ENCODE data around the gene RUFY4.

Gene RUFY4

DNA sequence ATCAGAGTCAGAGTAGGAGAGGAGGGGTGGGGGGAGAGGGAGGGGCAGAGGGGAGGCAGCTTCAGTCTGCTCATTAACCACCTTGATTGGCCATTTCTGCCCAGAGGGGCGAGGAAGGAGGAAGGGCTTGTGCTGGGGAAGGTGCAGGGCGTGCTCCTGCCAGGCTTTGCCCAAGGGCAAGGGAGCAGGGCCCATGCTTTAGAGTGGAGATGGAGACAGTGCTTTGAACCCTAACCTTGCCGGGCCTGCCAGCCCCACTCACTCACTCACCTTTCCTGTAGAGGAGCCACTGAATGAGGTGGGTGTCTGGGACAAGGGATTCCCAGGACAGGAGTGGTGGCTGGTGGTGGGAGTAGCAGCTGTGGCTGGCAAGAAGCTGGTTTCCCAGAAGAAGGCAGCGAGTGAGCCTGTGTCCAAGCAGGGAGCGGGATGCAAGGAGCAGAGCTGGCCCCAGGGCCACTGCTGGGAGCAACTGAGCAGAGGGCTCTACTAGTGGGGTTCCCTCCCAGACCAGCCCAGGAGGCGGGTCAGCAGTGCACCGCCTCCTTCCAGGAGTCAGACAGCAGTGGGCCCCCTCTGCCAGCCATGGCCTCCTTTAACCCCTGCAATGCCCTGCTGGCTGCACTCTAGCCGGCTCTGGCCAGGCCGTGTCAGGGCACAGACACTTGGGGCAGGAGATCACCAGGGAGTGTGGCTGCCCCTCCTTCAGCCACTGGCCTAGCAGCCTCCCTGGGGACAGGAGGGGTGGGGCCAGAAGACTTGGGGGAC, 3.6 kb upstream of the RUFY4 start:
- Mint-ChIP-seq H3K9me3 (no peaks in the 10 kb centered on the region), H3K36me3 (ENCODE audit: low read depth) (no peaks in the 10 kb centered on the region), H3K4me3 (no peak overlapping the region), H3K27me3 (peaks cover 13% of the 10 kb centered on the region), H3K27ac (no peak overlapping the region), H3K4me1 (peaks cover 4% of the 10 kb centered on the region)
- no peak for DNase-seq
- ATAC-seq: no peak

DNA sequence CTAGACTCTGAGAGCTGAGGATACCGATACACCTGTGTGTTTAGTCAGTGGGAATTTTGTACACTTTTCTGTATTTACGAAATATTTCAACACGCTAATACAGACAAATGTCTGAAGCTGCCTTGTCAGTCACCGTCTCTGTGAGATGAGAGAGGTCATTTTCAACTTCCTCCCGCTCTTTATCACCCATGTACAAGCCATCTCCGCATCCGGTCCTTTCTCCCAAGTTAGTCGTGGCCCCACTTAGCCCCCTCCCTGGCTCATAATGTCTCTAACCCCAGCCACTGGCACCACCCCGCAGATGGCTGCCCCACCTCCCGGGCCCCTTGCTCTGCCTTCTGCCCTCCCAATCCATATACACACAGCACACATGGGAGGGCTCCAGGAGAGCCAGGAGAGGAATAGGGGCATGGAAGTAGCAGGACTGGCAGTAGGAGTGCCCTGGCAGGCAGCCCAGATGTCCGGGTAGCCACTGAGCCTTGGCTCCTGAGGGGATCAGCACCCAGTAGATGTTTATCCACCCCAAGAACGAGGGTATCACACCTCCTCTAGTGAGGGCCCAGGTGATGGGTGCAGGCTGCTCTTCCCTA, 2.0 kb upstream of the RUFY4 start:
- no peak for DNase-seq
- H3K4me3 Mint-ChIP-seq: no peak overlapping the region
- H3K9me3 Mint-ChIP-seq: no peaks in the 10 kb centered on the region
- H3K36me3 Mint-ChIP-seq (ENCODE audit: low read depth): no peaks in the 10 kb centered on the region
- H3K27me3 Mint-ChIP-seq: peaks cover 15% of the 10 kb centered on the region
- peaks cover 4% of the 10 kb centered on the region for H3K4me1 Mint-ChIP-seq
- ATAC-seq: no peak
- H3K27ac Mint-ChIP-seq: no peak overlapping the region

DNA sequence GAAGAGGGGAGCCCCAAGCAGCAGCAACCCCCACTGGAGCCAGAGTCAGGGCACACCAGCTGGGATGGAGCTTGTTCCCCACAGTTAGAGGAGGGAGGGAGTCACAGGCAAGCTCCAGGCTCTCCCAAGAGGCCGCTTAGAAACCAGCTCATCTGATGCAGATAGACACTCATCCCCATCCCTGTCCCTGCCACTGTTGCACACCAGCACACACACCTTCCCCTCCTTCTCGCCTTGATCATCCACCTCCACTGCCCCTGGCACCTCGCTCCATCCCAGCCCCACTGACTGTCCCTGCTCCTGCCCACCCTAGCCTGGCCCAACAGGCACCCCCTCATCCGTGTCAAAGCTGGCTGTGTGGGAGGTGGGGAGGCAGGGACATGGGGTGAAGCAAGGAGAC, 1.5 kb upstream of the RUFY4 start:
- H3K27ac Mint-ChIP-seq: no peak overlapping the region

DNA sequence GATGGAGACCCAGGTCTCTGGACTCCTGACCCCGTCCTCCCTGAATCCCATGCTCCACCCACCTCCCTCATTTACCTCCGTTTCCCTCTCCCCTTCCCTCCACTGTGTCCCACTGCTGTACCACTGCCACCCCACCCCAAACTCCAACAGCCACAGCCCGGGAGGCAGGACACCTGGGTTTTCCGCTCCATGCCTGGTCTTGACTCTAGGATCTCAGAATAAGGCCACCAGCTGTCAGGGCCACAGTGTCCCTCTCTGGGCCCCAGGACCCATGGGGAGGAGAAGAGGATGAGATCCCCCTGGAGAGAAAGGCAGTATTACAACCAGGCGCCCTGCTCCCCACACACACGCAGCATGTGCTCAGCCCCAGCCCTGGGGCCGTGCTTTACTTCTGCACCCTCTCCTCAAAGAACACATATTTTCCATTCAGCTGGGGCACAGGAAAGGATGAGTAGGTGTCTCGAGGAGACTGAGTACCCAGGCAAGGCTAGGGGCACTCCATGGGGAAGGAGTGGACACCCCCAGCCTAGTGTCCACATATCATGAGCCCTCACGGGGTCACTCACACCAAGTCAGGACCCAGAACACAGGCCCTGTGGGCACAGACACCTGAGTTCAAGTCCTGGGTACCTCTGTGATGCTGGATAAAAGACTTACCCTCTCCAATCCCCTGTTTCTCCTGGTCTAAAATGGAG, 700 bp downstream of the RUFY4 start:
- H3K4me3 Mint-ChIP-seq: no peak overlapping the region
- no peaks in the 10 kb centered on the region for H3K9me3 Mint-ChIP-seq
- no peak for ATAC-seq
- no peaks in the 10 kb centered on the region for H3K36me3 Mint-ChIP-seq (ENCODE audit: low read depth)
- peaks cover 15% of the 10 kb centered on the region for H3K27me3 Mint-ChIP-seq
- H3K27ac Mint-ChIP-seq: no peak overlapping the region
- peaks cover 4% of the 10 kb centered on the region for H3K4me1 Mint-ChIP-seq
- DNase-seq: no peak

More for the DNA sequence above, 1.5 kb upstream of the RUFY4 start:
- ATAC-seq: no peak
- Mint-ChIP-seq H3K36me3 (ENCODE audit: low read depth) (no peaks in the 10 kb centered on the region), H3K4me3 (no peak overlapping the region), H3K9me3 (no peaks in the 10 kb centered on the region), H3K4me1 (peaks cover 4% of the 10 kb centered on the region), H3K27me3 (peaks cover 15% of the 10 kb centered on the region)
- no peak for DNase-seq

DNA sequence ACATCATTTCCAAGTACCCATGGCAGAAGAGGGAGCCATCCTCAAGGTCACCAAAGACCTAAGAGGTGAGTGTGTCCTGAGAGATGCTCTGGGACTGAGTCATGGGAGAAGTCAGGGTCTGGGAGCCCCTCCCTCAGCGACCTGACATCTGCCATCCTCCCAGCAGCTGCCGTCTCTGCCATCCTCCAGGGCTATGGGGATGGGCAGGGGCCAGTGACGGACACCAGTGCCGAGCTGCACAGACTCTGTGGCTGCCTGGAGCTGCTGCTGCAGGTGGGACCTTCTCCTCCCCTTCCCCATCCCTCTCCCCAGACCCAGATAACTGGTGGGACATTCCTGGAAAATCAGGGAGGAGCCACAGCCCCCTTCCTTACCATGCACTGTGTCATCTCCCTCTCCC, 1.5 kb downstream of the RUFY4 start:
- H3K27me3 Mint-ChIP-seq: peaks cover 11% of the 10 kb centered on the region
- no peaks in the 10 kb centered on the region for H3K36me3 Mint-ChIP-seq (ENCODE audit: low read depth)
- H3K27ac Mint-ChIP-seq: no peak overlapping the region
- DNase-seq: no peak
- no peak for ATAC-seq
- peaks cover 4% of the 10 kb centered on the region for H3K4me1 Mint-ChIP-seq
- H3K9me3 Mint-ChIP-seq: no peaks in the 10 kb centered on the region
- H3K4me3 Mint-ChIP-seq: no peak overlapping the region

DNA sequence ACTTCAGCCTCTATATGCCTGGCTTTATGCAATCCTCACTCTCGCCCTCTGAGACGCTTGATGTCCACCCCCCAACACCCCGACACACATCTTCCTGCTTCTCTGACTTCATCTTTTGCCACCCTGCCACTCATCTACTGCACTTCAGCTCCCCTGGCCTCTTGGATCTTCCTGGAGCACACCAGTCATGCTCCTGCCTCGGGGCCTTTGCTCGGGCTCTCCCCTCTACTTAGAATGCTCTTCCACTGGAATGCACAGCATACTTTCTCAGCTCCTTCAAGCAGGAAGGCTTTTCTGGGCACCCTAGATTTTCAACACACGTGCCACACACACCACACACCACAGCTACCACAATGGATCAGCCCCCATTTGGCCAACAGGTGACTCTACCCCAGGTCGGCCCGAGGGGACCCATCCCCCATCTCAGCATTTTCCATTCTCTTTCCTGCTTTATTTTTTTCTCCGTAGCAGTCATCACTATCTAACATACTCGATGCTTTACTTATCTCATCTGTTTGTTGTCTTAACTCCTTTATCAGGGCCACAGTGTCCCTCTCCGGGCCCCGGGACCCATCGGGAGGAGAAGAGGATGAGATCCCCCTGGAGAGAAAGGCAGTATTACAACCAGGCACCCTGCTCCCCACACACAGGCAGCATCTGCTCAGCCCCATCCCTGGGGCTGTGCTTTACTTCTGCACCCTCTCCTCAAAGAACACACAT, 2.3 kb downstream of the RUFY4 start:
- Mint-ChIP-seq H3K4me1 (peaks cover 4% of the 10 kb centered on the region), H3K27me3 (peaks cover 11% of the 10 kb centered on the region), H3K27ac (no peak overlapping the region), H3K9me3 (no peaks in the 10 kb centered on the region), H3K36me3 (ENCODE audit: low read depth) (no peaks in the 10 kb centered on the region), H3K4me3 (no peak overlapping the region)
- DNase-seq (no peak), ATAC-seq (no peak)

DNA sequence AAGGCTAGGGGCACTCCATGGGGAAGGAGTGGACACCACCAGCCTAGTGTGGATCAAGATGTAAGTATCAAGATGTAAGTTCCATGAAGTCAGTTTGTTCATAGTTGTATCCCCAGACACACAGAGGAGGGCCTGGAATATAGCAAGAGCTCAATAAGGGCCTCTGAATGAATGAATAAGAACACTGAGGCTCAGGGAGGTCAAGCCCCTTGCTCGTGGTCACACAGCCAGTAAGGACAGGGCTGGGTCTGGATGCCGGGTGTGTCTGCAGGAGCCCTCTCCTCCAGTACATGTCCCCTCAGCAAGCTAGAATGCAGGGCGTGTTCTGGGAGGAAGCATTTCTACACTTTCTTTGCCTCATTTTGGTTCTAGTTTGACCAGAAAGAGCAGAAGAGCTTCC, 2.9 kb downstream of the RUFY4 start:
- no peak for ATAC-seq
- Mint-ChIP-seq H3K36me3 (ENCODE audit: low read depth) (no peaks in the 10 kb centered on the region), H3K27ac (no peak overlapping the region), H3K27me3 (peaks cover 11% of the 10 kb centered on the region), H3K9me3 (no peaks in the 10 kb centered on the region), H3K4me3 (no peak overlapping the region), H3K4me1 (peaks cover 4% of the 10 kb centered on the region)
- DNase-seq: no peak

DNA sequence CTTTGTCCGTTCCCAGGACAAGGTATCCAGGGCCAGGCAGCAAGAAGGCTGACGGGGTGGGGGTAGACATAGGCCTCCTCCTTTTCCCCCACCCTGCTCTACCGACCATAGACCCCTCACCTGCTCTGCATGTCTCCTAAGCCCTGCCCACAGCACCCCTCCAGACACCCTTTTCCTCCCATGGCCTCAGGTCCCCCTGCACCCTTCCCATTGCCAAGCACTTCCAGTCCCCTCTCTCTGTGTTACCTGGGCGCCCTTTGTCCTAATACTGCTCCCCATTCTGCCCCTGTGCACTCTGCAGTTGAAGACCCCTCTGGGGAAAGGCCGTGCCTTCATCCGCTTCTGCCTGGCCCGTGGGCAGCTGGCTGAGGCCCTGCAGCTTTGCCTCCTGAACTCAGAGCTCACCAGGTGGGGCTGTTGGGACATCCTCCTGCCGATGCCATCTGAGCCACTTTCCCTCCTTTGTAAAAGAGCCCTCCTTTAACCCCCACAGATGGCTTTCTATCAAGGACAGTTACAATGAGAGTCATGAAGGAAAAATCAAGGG, 3.5 kb downstream of the RUFY4 start:
- H3K27ac Mint-ChIP-seq: no peak overlapping the region
- peaks cover 11% of the 10 kb centered on the region for H3K27me3 Mint-ChIP-seq
- peaks cover 4% of the 10 kb centered on the region for H3K4me1 Mint-ChIP-seq
- H3K4me3 Mint-ChIP-seq: no peak overlapping the region
- no peaks in the 10 kb centered on the region for H3K9me3 Mint-ChIP-seq
- DNase-seq (no peak), ATAC-seq (no peak)
- no peaks in the 10 kb centered on the region for H3K36me3 Mint-ChIP-seq (ENCODE audit: low read depth)

DNA sequence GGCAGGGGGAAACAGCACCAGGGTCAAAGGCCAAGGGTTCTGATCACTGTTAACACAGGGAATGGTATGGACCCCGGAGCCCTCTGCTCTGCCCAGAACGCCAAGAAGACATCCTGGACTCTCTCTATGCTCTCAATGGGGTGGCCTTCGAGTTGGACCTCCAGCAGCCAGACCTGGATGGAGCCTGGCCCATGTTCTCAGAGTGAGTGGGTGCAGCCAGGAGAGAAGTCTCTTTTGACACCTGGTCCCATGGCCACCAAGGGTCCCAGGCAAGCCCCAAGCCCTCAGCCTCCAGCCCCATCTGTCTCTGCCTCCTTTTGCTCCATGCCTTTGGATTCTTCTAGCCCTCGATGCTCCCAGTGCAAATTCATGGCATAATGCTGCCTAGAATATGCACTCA, 4.1 kb downstream of the RUFY4 start:
- Mint-ChIP-seq H3K9me3 (no peaks in the 10 kb centered on the region), H3K27me3 (peaks cover 10% of the 10 kb centered on the region), H3K36me3 (ENCODE audit: low read depth) (no peaks in the 10 kb centered on the region), H3K4me3 (no peak overlapping the region), H3K27ac (no peak overlapping the region), H3K4me1 (peaks cover 4% of the 10 kb centered on the region)
- DNase-seq (no peak), ATAC-seq (no peak)

DNA sequence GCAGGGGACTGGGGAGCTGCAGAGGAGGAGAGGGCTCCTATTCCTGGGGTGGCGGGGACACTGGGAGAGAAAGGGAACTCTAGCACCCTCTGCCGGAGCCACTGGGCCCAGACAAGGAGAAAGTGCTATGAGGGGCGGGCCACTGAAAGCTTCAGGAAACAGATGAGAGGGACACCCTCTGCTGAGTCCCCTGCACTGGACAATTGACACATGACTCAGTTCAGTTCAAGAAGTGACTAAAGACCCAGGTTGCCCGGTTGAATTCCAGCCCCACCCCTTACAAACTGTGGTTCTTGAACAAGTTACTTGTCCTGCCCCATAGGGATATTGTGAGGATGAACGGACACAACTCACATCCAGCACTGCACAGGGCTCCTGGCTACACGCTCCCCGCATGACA, 5.0 kb downstream of the RUFY4 start:
- H3K9me3 Mint-ChIP-seq: no peaks in the 10 kb centered on the region
- ATAC-seq (no peak), DNase-seq (peak; percentile 37)
- H3K36me3 Mint-ChIP-seq (ENCODE audit: low read depth): no peaks in the 10 kb centered on the region
- peaks cover 4% of the 10 kb centered on the region for H3K4me1 Mint-ChIP-seq
- no peak overlapping the region for H3K4me3 Mint-ChIP-seq
- no peak overlapping the region for H3K27ac Mint-ChIP-seq
- H3K27me3 Mint-ChIP-seq: peaks cover 4% of the 10 kb centered on the region

DNA sequence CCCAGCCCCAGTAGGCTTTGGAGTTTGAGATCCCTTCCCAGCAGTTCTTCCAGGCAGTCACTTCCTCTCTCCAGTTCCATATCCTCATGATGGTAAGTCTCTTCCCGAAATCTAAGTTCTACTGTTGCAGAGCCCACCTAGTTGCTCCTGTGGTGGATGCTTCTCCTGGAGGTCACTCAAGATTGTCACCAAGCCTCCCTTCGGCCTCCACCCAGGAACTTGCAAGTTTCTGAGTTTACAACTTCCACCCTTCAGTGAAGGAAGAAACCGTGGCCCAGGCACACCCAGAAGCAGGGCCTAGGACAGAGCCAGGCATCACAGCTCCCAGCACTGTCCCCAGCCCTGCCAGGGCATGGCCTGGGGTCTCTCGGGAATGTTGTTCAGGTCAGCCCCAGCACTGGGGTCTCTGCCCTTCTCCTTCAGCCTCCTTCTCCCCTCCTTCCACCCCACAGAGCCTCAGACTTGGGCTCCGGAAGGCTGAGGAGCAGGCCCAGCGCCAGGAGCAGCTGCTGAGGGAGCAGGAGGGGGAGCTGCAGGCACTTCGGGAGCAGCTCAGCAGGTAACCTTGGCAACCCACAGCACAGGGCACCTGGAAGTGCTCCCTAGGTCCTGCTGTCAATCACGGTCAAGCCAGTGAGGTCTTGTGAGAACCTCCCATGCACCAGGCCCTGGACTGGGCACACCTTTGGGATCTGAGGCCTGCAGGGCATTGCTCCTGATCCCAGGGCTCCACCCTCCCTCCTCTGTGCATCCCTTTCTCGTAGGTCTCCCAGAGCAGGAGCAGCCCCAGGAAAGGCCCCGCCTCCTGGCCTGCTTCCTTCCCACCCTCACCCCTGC, 7.1 kb downstream of the RUFY4 start:
- DNase-seq (no peak), ATAC-seq (no peak)
- H3K9me3 Mint-ChIP-seq: no peaks in the 10 kb centered on the region
- no peak overlapping the region for H3K4me3 Mint-ChIP-seq
- H3K27me3 Mint-ChIP-seq: peaks cover 4% of the 10 kb centered on the region
- H3K36me3 Mint-ChIP-seq (ENCODE audit: low read depth): no peaks in the 10 kb centered on the region
- H3K4me1 Mint-ChIP-seq: no peaks in the 10 kb centered on the region
- H3K27ac Mint-ChIP-seq: no peak overlapping the region

DNA sequence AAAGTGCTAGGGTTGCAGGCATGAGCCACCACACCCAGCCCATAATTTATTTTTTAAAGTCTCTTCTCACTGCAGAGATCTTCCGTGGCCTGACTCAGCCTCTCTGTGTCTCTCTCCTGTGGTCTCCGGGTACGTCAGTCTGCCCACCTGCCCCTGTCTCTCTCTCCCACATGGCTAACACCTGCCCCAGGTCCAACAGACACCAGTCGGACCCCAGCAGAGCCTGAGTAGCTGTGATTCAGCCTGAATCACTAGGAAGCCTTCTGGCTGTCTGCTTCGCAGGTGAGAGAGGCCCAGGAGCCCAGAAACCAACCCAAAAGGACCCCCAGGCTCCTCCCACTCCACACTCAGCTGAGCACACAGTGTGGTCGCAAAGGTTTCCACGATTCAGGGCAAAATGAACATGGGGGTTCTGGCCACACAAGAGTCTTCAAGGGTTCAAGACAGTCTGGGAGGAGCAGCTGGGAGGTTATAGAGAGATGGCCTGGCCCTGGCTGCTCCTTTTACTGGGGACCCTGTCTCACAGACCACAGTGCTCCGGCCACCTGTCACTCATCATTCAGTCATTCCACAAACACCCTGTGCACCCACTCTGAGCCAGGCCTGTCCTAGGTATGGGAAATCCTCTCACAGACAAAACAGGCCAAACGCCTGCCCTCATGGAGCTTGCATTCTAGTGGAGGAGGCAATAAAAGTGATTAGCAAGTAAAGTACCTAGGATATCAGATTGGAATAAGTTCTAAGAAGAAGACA, 8.6 kb downstream of the RUFY4 start:
- H3K36me3 Mint-ChIP-seq (ENCODE audit: low read depth): no peaks in the 10 kb centered on the region
- H3K27ac Mint-ChIP-seq: no peak overlapping the region
- no peak for ATAC-seq
- peaks cover 2% of the 10 kb centered on the region for H3K27me3 Mint-ChIP-seq
- H3K9me3 Mint-ChIP-seq: no peaks in the 10 kb centered on the region
- no peak overlapping the region for H3K4me3 Mint-ChIP-seq
- no peak for DNase-seq
- no peaks in the 10 kb centered on the region for H3K4me1 Mint-ChIP-seq
